Measurements from ENCODE around the gene ADAM22.

The ADAM22 gene

GRCh38 chr7:87961754-87962153, 27.7 kb downstream of the ADAM22 start:
- no peak for DNase-seq

- DNase-seq = no peak
These were observed 32.2 kb downstream of the ADAM22 start for GRCh38 chr7:87966271-87966670.

GRCh38 chr7:87968021-87968420, 34.0 kb downstream of the ADAM22 start:
- DNase-seq = no peak

GRCh38 chr7:87982116-87982515, 48.1 kb downstream of the ADAM22 start:
- no peak for DNase-seq

- no peak for DNase-seq
These were observed 50.0 kb downstream of the ADAM22 start for GRCh38 chr7:87984088-87984487.

GRCh38 chr7:87993269-87993668, 59.2 kb downstream of the ADAM22 start:
- DNase-seq = no peak

GRCh38 chr7:87999261-87999660, 65.2 kb downstream of the ADAM22 start:
- DNase-seq = no peak

- no peak for DNase-seq
These were observed 67.9 kb downstream of the ADAM22 start for GRCh38 chr7:88001744-88002530.

GRCh38 chr7:88002617-88003016, 68.6 kb downstream of the ADAM22 start:
- DNase-seq = no peak

- no peak for DNase-seq
These were observed 69.5 kb downstream of the ADAM22 start for GRCh38 chr7:88003581-88003980.

GRCh38 chr7:88005191-88005590, 71.1 kb downstream of the ADAM22 start:
- DNase-seq = no peak

- DNase-seq = no peak
These were observed 75.6 kb downstream of the ADAM22 start for GRCh38 chr7:88009651-88010050.

GRCh38 chr7:88012086-88012485, 78.0 kb downstream of the ADAM22 start:
- DNase-seq = no peak

GRCh38 chr7:88013981-88014380, 79.9 kb downstream of the ADAM22 start:
- DNase-seq = no peak

GRCh38 chr7:88014581-88014980, 80.5 kb downstream of the ADAM22 start:
- no peak for DNase-seq

- DNase-seq = no peak
These were observed 81.3 kb downstream of the ADAM22 start for GRCh38 chr7:88015309-88015708.

GRCh38 chr7:88018501-88018900, 84.5 kb downstream of the ADAM22 start:
- DNase-seq = no peak

GRCh38 chr7:88020953-88021665, 87.1 kb downstream of the ADAM22 start:
- no peak for DNase-seq

- DNase-seq = no peak
These were observed 93.7 kb downstream of the ADAM22 start for GRCh38 chr7:88027724-88028123.

- DNase-seq = no peak
These were observed 100.1 kb downstream of the ADAM22 start for GRCh38 chr7:88034083-88034695.

GRCh38 chr7:88037050-88037449, 103.0 kb downstream of the ADAM22 start:
- no peak for DNase-seq

GRCh38 chr7:88040694-88041093, 106.6 kb downstream of the ADAM22 start:
- DNase-seq = no peak

- no peak for DNase-seq
These were observed 107.5 kb downstream of the ADAM22 start for GRCh38 chr7:88041583-88041982.

GRCh38 chr7:88042157-88042556, 108.1 kb downstream of the ADAM22 start:
- no peak for DNase-seq
